ENCODE data around the gene MAPKAP1. TPM values are rescaled to one million over a fixed set of nuclear protein-coding genes. Genes with fewer than 3 reads are reported as not detected.

The MAPKAP1 gene
- total and polyA plus RNA-seq, 2 experiments from 2014 or later: 68.4 to 98.5 TPM

DNA sequence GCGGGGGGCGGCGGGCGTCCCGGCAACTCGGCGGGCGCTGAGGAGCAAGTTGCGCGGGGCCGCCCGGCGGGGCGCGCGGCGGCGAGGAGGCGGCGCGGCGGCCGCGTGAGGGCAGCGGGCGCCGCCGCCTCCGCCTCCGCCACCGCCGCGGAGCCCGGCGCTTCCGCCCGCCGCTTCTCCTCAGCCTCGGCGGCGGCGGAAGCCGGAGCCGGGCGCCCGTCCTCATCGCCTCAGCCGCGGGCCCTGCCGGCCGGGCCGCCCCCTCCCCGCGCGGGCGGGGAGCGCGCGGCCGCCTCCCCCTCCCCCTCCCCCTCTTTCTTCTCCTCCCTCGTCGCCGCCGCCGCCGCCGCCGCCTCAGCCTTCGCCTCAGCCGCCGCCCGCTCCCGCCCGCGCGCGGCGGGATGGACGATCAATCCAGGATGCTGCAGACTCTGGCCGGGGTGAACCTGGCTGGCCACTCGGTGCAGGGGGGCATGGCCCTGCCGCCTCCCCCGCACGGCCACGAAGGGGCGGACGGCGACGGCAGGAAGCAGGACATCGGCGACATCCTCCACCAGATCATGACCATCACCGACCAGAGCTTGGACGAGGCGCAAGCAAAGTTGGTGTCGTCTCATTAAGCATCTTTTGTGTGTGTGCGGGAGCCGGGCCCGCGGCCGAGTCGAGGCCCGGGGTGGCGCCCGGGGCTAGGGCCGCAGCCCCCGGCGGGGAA is 40.2 kb upstream of the MAPKAP1 start, which contains the start of gene PBX3 (continued):
- TF ChIP-seq, protein P1, sequence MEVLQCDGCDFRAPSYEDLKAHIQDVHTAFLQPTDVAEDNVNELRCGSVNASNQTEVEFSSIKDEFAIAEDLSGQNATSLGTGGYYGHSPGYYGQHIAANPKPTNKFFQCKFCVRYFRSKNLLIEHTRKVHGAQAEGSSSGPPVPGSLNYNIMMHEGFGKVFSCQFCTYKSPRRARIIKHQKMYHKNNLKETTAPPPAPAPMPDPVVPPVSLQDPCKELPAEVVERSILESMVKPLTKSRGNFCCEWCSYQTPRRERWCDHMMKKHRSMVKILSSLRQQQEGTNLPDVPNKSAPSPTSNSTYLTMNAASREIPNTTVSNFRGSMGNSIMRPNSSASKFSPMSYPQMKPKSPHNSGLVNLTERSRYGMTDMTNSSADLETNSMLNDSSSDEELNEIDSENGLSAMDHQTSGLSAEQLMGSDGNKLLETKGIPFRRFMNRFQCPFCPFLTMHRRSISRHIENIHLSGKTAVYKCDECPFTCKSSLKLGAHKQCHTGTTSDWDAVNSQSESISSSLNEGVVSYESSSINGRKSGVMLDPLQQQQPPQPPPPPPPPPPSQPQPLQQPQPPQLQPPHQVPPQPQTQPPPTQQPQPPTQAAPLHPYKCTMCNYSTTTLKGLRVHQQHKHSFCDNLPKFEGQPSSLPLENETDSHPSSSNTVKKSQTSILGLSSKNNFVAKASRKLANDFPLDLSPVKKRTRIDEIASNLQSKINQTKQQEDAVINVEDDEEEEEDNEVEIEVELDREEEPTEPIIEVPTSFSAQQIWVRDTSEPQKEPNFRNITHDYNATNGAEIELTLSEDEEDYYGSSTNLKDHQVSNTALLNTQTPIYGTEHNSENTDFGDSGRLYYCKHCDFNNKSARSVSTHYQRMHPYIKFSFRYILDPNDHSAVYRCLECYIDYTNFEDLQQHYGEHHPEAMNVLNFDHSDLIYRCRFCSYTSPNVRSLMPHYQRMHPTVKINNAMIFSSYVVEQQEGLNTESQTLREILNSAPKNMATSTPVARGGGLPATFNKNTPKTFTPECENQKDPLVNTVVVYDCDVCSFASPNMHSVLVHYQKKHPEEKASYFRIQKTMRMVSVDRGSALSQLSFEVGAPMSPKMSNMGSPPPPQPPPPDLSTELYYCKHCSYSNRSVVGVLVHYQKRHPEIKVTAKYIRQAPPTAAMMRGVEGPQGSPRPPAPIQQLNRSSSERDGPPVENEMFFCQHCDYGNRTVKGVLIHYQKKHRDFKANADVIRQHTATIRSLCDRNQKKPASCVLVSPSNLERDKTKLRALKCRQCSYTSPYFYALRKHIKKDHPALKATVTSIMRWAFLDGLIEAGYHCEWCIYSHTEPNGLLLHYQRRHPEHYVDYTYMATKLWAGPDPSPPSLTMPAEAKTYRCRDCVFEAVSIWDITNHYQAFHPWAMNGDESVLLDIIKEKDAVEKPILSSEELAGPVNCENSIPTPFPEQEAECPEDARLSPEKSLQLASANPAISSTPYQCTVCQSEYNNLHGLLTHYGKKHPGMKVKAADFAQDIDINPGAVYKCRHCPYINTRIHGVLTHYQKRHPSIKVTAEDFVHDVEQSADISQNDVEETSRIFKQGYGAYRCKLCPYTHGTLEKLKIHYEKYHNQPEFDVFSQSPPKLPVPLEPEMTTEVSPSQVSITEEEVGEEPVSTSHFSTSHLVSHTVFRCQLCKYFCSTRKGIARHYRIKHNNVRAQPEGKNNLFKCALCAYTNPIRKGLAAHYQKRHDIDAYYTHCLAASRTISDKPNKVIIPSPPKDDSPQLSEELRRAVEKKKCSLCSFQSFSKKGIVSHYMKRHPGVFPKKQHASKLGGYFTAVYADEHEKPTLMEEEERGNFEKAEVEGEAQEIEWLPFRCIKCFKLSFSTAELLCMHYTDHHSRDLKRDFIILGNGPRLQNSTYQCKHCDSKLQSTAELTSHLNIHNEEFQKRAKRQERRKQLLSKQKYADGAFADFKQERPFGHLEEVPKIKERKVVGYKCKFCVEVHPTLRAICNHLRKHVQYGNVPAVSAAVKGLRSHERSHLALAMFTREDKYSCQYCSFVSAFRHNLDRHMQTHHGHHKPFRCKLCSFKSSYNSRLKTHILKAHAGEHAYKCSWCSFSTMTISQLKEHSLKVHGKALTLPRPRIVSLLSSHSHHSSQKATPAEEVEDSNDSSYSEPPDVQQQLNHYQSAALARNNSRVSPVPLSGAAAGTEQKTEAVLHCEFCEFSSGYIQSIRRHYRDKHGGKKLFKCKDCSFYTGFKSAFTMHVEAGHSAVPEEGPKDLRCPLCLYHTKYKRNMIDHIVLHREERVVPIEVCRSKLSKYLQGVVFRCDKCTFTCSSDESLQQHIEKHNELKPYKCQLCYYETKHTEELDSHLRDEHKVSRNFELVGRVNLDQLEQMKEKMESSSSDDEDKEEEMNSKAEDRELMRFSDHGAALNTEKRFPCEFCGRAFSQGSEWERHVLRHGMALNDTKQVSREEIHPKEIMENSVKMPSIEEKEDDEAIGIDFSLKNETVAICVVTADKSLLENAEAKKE (CRISPR knock-in tag; IDR thresholded peaks at IDR 0.05): no peak
- TF ChIP-seq ZNF114 (CRISPR knock-in tag; IDR thresholded peaks at IDR 0.05): no peak
- no peak for TF ChIP-seq EZH2 (IDR thresholded peaks at IDR 0.05; ENCODE audit: low read depth, unreplicated experiment)
- TF ChIP-seq CREB1 (CRISPR knock-in tag; IDR thresholded peaks at IDR 0.05; ENCODE audit: low read depth): no peak

DNA sequence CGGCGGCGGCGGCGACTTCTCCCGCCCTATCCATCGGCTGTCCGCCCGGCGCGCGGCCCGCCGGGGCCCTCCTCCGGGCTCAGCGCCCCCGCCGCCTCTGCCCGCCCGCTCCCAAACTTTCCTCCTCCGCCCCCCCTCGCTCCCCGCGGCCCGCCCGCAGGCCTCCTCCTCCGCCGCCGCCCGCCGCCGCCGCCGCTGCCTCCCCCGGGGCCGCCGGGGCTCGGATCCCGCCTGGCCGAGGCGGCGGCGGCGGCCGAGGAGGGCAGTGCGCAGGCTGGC is 39.7 kb upstream of the MAPKAP1 start:
- no peaks in the 10 kb centered on the region for H3K9me3 Mint-ChIP-seq
- no peak overlapping the region for H3K27ac Mint-ChIP-seq
- peaks cover 13% of the 10 kb centered on the region for H3K27me3 Mint-ChIP-seq (ENCODE audit: insufficient read depth, low read depth, poor library complexity)
- Histone ChIP-seq H3K27ac (ENCODE audit: low read depth) (no peak overlapping the region), H3K9me2 (ENCODE audit: insufficient read depth) (no peaks in the 10 kb centered on the region), H3K79me2 (replicated peaks; ENCODE audit: insufficient read depth) (peaks cover 33% of the 10 kb centered on the region), H3K4me1 (ENCODE audit: insufficient read depth) (peaks cover 44% of the 10 kb centered on the region), H3K27me3 (ENCODE audit: insufficient read depth) (peaks cover 8% of the 10 kb centered on the region; the same call in 1 of the 2 replicates), H4K20me1 (replicated peaks; ENCODE audit: insufficient read depth) (no peaks in the 10 kb centered on the region), H3F3A (replicated peaks; ENCODE audit: low read depth) (0 out of 2 replicates have a peak, but pooled peaks cover 3% of the 10 kb centered on the region), H3K4me2 (peak overlapping the region; percentile 68; the same call in 1 of the 2 replicates), H2AFZ (no peak overlapping the region), H3K36me3 (ENCODE audit: insufficient read depth) (no peaks in the 10 kb centered on the region), H3K4me3 (peak overlapping the region; percentile 54)
- H3K36me3 Mint-ChIP-seq (ENCODE audit: low read depth): peaks cover 12% of the 10 kb centered on the region
- DNase-seq (ENCODE audit: low spot score) (no peak), ATAC-seq (no peak)
- peaks cover 41% of the 10 kb centered on the region for H3K4me1 Mint-ChIP-seq
- H3K4me3 Mint-ChIP-seq: no peak overlapping the region
- TF ChIP-seq ZNF114 (CRISPR knock-in tag; IDR thresholded peaks at IDR 0.05) (no peak), EZH2phosphoT487 (IDR thresholded peaks at IDR 0.05; ENCODE audit: unreplicated experiment) (no peak), EZH2 (IDR thresholded peaks at IDR 0.05; ENCODE audit: low read depth, unreplicated experiment) (no peak), POLR2AphosphoS5 (IDR thresholded peaks at IDR 0.05; ENCODE audit: low read depth) (no peak), JUNB (IDR thresholded peaks at IDR 0.05; ENCODE audit: unreplicated experiment) (no peak)
- TF ChIP-seq, protein P2, sequence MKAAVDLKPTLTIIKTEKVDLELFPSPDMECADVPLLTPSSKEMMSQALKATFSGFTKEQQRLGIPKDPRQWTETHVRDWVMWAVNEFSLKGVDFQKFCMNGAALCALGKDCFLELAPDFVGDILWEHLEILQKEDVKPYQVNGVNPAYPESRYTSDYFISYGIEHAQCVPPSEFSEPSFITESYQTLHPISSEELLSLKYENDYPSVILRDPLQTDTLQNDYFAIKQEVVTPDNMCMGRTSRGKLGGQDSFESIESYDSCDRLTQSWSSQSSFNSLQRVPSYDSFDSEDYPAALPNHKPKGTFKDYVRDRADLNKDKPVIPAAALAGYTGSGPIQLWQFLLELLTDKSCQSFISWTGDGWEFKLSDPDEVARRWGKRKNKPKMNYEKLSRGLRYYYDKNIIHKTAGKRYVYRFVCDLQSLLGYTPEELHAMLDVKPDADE (IDR thresholded peaks at IDR 0.05): no peak
- TF ChIP-seq, protein P1 (CRISPR knock-in tag; IDR thresholded peaks at IDR 0.05): no peak

All from GM23338 (cell line).